ENCODE data around the gene ILDR1.

ILDR1 gene

DNA sequence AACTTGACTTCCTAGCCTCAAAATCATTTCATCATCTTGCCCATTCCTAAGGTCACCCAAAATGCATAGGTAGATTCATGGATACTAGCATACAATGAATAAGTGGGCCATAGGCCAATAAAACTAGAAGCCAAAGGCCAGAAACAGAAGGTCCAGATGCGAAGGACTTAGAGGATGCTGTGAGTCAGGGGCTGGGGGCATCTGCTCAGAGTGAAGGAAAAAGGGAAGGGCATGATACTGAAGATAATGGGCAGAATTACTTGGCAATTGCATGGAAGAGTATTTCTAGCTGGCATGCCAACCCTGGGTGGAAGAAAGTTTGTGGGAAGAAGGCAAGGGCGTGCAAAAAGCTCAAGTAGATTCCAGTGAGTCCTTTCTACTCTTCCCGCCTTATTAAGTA is 27.5 kb downstream of the ILDR1 start:
- Histone ChIP-seq H3K4me3 (ENCODE audit: low read depth, low read length) (no peak overlapping the region), H3K9ac (ENCODE audit: low read length) (no peak overlapping the region), H3K9me3 (ENCODE audit: control insufficient read depth, insufficient read depth, low read depth, low read length) (no peaks in the 10 kb centered on the region), H3K27ac (ENCODE audit: low read depth, low read length) (no peak overlapping the region), H3K27me3 (ENCODE audit: control insufficient read depth, insufficient read depth, low read length) (no peaks in the 10 kb centered on the region), H3K36me3 (ENCODE audit: control insufficient read depth, insufficient read depth, low read length) (no peaks in the 10 kb centered on the region), H3K4me1 (ENCODE audit: control insufficient read depth, insufficient read depth, low read length) (no peaks in the 10 kb centered on the region; the same call in 1 of the 2 replicates)

DNA sequence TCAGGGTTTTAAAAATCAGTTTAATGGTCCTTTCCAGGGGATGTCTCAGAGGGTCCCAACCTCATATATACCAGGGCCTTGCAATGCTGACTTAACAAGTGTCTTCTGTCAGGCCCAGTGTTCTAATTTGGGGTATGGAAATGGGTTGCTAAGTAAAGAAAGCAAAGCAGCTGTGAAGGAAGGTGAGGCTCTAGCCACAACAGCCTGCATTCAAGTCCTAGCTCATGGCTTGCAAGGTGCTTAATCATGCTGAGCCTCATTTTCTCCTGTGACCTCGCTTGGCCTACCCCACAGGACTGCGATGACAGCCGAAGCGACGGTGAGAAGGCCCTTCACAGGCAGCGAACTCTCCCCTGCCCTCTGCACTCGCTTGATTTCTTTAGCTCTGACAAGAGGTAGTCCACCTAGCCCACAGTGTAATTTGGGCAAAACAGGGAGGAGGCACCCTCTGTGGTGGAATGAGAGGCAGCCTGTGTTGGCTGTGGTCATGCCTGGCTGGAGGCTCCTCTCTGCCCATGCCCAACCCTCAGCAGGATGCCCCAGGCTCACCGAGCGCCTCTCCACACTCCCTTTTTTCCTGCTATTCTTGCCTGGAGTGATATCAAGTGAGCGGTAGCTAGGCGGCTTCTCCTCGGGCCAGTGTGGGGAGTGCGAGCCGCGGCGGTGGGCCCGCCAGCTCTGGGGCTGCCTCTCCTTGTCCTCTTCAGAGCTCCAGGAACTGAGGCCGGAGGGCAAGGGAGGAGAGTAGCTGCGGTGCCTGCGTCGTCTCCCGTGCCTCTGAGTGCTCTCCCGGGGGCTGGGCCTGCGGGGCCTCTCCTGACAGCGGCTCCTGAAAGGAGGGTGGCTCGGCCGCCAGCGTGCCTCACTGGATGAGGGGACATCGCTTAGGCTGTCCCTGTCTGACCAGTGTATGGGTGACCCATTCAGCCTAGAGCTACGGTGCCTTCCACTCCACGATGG is 29.2 kb downstream of the ILDR1 start:
- Histone ChIP-seq H3K36me3 (ENCODE audit: control insufficient read depth, insufficient read depth, low read length) (no peaks in the 10 kb centered on the region), H3K27ac (ENCODE audit: low read depth, low read length) (no peak overlapping the region), H3K9ac (ENCODE audit: low read length) (no peak overlapping the region), H3K27me3 (ENCODE audit: control insufficient read depth, insufficient read depth, low read length) (no peaks in the 10 kb centered on the region), H3K4me3 (ENCODE audit: low read depth, low read length) (no peak overlapping the region), H3K4me1 (ENCODE audit: control insufficient read depth, insufficient read depth, low read length) (no peaks in the 10 kb centered on the region; the same call in 1 of the 2 replicates), H3K9me3 (ENCODE audit: control insufficient read depth, insufficient read depth, low read depth, low read length) (no peaks in the 10 kb centered on the region)

DNA sequence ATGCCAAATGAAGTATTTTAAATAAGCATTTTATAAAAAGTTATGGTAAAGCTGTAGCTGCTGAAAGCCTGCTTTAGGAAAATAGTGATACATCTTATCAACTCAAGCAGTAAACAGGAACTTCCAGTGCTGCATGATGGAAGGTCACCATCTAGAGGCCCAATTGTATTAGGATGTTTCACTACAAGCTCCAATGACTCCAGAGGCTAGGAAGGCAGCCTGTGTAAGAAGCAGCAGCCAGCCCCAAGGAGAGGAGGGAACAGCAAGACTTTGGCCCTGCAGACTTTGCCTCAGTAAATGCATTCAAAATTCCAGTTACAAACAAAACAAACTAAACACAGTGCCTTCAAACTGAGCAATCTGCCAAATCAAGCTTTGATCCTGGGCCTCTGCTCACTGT is 32.1 kb downstream of the ILDR1 start:
- H3K9me3 ChIP-seq (ENCODE audit: control insufficient read depth, insufficient read depth, low read depth, low read length) = no peaks in the 10 kb centered on the region
- H3K36me3 ChIP-seq (ENCODE audit: control insufficient read depth, insufficient read depth, low read length) = no peaks in the 10 kb centered on the region
- no peaks in the 10 kb centered on the region for H3K27me3 ChIP-seq (ENCODE audit: control insufficient read depth, insufficient read depth, low read length)
- no peak overlapping the region for H3K4me3 ChIP-seq (ENCODE audit: low read depth, low read length)
- no peak overlapping the region for H3K9ac ChIP-seq (ENCODE audit: low read length)
- no peak overlapping the region for H3K27ac ChIP-seq (ENCODE audit: low read depth, low read length)
- no peaks in the 10 kb centered on the region; the same call in 1 of the 2 replicates for H3K4me1 ChIP-seq (ENCODE audit: control insufficient read depth, insufficient read depth, low read length)

DNA sequence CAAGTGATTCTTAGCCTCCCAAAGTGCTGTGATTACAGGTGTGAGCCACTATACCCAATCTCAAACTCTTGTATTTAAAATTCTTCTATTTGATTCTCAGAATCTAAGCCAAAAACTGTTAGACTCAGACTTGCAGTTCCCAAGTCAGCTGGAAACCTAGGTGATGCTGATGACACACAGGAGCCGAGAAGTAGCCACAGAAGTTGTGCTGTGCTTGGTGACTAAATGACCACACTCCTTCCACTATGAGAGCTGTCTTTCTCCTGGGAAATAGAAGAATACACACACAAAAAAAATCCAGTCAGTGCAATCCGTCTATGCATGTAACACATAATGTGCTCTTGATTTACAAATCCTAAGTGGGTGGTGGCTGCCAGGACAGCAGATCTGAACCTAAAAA is 33.9 kb downstream of the ILDR1 start:
- H3K9ac ChIP-seq (ENCODE audit: low read length) = no peak overlapping the region
- no peaks in the 10 kb centered on the region for H3K9me3 ChIP-seq (ENCODE audit: control insufficient read depth, insufficient read depth, low read depth, low read length)
- H3K4me1 ChIP-seq (ENCODE audit: control insufficient read depth, insufficient read depth, low read length) = no peaks in the 10 kb centered on the region; the same call in 1 of the 2 replicates
- no peaks in the 10 kb centered on the region for H3K36me3 ChIP-seq (ENCODE audit: control insufficient read depth, insufficient read depth, low read length)
- H3K4me3 ChIP-seq (ENCODE audit: low read depth, low read length) = no peak overlapping the region
- H3K27ac ChIP-seq (ENCODE audit: low read depth, low read length) = no peak overlapping the region
- H3K27me3 ChIP-seq (ENCODE audit: control insufficient read depth, insufficient read depth, low read length) = no peaks in the 10 kb centered on the region

DNA sequence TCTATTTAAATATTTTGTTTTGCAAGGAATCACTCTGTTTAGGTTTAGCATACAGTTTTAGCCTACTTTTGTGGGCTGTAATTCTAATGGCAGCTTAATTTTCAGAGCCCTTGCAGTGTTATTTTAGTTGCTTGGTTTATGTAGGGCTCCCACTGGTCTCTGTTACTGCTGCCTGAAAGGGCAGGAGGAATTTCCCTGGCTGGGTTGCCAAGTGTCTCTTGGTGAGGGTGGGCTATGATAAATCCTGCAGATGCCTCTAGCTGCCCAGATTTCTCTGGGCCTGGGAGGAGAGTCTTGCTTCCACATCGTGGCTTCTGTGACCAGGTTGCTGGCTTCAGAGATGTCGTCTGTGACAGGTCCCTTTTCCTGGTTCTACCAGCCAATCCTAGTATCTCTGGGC is 36.2 kb downstream of the ILDR1 start:
- no peak overlapping the region for H3K27ac ChIP-seq (ENCODE audit: low read depth, low read length)
- no peaks in the 10 kb centered on the region for H3K9me3 ChIP-seq (ENCODE audit: control insufficient read depth, insufficient read depth, low read depth, low read length)

DNA sequence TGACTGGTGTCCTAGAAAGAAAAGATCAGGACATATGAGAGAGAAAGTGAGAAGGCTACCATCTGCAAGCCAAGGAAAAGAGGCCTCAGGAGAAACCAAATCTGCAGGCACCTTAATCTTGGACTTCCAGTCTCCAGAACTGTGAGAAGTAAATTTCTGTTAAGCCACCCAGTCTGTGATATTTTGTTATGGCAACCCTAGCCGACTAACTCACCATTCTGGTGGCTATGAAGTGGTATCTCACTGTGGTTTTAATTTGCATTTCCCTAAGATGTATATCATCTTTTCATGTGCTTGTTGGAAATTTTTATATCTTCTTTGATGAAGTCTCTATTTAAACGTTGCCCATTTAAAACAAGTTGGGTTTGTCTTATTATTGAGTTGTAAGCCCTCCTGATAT is 40.6 kb downstream of the ILDR1 start:
- H3K4me3 ChIP-seq (ENCODE audit: low read depth, low read length) = no peak overlapping the region
- H3K4me1 ChIP-seq (ENCODE audit: control insufficient read depth, insufficient read depth, low read length) = no peaks in the 10 kb centered on the region
- no peak overlapping the region for H3K9ac ChIP-seq (ENCODE audit: low read length)
- H3K27me3 ChIP-seq (ENCODE audit: control insufficient read depth, insufficient read depth, low read length) = no peaks in the 10 kb centered on the region
- H3K27ac ChIP-seq (ENCODE audit: low read depth, low read length) = no peak overlapping the region
- H3K9me3 ChIP-seq (ENCODE audit: control insufficient read depth, insufficient read depth, low read depth, low read length) = no peaks in the 10 kb centered on the region; the same call in 1 of the 2 replicates
- H3K36me3 ChIP-seq (ENCODE audit: control insufficient read depth, insufficient read depth, low read length) = no peaks in the 10 kb centered on the region

More for the DNA sequence above, 36.2 kb downstream of the ILDR1 start:
- no peaks in the 10 kb centered on the region for H3K36me3 ChIP-seq (ENCODE audit: control insufficient read depth, insufficient read depth, low read length)
- H3K4me1 ChIP-seq (ENCODE audit: control insufficient read depth, insufficient read depth, low read length) = no peaks in the 10 kb centered on the region
- no peaks in the 10 kb centered on the region for H3K27me3 ChIP-seq (ENCODE audit: control insufficient read depth, insufficient read depth, low read length)
- no peak overlapping the region for H3K9ac ChIP-seq (ENCODE audit: low read length)
- no peak overlapping the region for H3K4me3 ChIP-seq (ENCODE audit: low read depth, low read length)

DNA sequence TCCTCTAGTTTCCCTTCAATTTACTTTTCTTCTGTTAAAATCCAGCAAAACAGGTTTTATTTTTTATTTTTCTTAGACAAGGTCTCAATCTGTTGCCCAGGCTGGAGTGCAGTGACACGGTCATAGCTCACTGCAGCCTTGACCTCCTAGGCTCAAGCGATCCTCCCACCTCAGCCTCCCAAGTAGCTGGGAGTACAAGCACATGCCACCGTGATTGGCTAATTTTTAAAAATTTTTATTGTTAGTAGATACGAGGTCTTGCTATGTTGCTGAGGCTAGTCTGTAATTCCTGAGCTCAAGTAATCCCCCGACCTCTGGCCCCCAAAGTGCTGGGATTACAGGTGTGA is 41.6 kb downstream of the ILDR1 start:
- Histone ChIP-seq H3K27ac (ENCODE audit: low read depth, low read length) (no peak overlapping the region), H3K9me3 (ENCODE audit: control insufficient read depth, insufficient read depth, low read depth, low read length) (peaks cover under 1% of the 10 kb centered on the region; the same call in 1 of the 2 replicates), H3K9ac (ENCODE audit: low read length) (no peak overlapping the region), H3K4me3 (ENCODE audit: low read depth, low read length) (no peak overlapping the region), H3K36me3 (ENCODE audit: control insufficient read depth, insufficient read depth, low read length) (no peaks in the 10 kb centered on the region), H3K27me3 (ENCODE audit: control insufficient read depth, insufficient read depth, low read length) (no peaks in the 10 kb centered on the region), H3K4me1 (ENCODE audit: control insufficient read depth, insufficient read depth, low read length) (no peaks in the 10 kb centered on the region)

DNA sequence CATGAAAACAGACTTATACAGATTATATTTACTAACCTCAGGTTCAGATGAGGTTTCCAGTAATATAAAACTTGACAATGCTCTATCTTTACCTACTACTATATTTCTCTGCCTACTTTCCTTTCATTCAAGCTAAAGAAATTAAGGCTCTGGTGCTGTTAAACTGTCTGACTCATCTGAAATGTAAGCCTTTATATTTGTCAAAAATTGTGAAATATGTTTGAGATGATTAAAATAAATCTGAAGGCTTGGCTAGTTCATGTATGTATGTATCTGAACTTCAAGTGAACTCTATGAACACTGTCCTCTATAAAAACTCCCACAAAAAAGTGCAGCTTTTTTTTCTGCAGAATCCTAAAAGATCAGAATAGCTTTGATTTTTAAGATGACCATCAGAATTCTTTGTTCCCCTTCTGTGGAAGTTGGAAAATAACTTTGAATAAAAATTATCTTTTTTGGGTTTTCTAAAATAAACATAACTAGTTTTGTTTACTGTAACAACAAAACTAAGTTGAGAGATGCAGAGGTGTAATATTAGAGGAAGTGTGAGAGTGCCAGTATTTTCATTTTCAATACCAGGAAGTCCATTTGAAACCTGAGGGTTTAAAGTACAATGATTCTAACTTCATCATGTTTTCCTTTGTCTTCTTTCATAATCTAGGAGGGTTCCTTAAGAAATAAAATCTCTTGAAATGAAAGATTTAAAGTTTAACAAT is 42.2 kb downstream of the ILDR1 start:
- no peaks in the 10 kb centered on the region for H3K4me1 ChIP-seq (ENCODE audit: control insufficient read depth, insufficient read depth, low read length)
- H3K9me3 ChIP-seq (ENCODE audit: control insufficient read depth, insufficient read depth, low read depth, low read length) = peaks cover 6% of the 10 kb centered on the region
- H3K27ac ChIP-seq (ENCODE audit: low read depth, low read length) = no peak overlapping the region
- no peak overlapping the region for H3K4me3 ChIP-seq (ENCODE audit: low read depth, low read length)
- no peak overlapping the region for H3K9ac ChIP-seq (ENCODE audit: low read length)
- H3K27me3 ChIP-seq (ENCODE audit: control insufficient read depth, insufficient read depth, low read length) = no peaks in the 10 kb centered on the region
- H3K36me3 ChIP-seq (ENCODE audit: control insufficient read depth, insufficient read depth, low read length) = no peaks in the 10 kb centered on the region

DNA sequence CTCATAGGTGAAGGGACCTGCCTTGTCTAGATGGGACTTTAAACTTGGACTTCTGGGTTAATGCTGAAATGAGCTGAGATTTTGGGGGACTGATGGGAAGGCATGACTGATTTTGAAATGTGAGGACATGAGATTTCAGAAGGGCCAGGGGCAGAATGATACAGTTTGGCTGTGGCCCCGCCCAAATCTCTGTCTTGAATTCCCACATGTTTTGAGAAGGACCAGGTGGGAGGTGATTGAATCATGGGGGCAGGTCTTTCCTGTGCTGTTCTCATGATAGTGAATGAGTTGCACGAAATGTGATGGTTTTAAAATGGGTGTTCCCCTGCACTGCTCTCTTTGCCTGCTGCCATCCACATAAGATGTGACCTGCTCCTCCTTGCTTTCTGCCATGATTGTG is 42.8 kb downstream of the ILDR1 start:
- Histone ChIP-seq H3K9ac (ENCODE audit: low read length) (no peak overlapping the region), H3K27ac (ENCODE audit: low read depth, low read length) (no peak overlapping the region), H3K4me3 (ENCODE audit: low read depth, low read length) (no peak overlapping the region), H3K36me3 (ENCODE audit: control insufficient read depth, insufficient read depth, low read length) (no peaks in the 10 kb centered on the region), H3K4me1 (ENCODE audit: control insufficient read depth, insufficient read depth, low read length) (no peaks in the 10 kb centered on the region), H3K9me3 (ENCODE audit: control insufficient read depth, insufficient read depth, low read depth, low read length) (peaks cover 13% of the 10 kb centered on the region), H3K27me3 (ENCODE audit: control insufficient read depth, insufficient read depth, low read length) (no peaks in the 10 kb centered on the region)

DNA sequence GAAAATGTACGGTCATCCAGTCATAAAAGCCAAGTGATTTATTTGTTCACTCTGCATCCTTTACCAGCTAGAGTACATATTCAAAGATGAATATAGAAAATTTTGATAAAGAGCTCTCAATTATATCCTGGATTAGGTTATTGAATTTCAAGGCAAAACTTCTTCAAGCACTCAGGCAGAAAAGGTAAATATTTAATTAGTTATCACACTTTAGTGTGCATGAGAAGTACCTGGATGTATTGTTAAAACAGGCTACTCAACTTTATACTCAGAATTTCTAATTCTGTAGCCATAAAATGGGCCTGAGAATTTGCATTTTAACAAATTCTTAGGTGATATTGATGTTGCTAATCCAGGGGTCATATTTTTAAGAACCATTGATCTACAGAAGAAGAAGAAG is 45.3 kb downstream of the ILDR1 start:
- no peak overlapping the region for H3K9ac ChIP-seq (ENCODE audit: low read length)
- H3K27ac ChIP-seq (ENCODE audit: low read depth, low read length) = no peak overlapping the region

DNA sequence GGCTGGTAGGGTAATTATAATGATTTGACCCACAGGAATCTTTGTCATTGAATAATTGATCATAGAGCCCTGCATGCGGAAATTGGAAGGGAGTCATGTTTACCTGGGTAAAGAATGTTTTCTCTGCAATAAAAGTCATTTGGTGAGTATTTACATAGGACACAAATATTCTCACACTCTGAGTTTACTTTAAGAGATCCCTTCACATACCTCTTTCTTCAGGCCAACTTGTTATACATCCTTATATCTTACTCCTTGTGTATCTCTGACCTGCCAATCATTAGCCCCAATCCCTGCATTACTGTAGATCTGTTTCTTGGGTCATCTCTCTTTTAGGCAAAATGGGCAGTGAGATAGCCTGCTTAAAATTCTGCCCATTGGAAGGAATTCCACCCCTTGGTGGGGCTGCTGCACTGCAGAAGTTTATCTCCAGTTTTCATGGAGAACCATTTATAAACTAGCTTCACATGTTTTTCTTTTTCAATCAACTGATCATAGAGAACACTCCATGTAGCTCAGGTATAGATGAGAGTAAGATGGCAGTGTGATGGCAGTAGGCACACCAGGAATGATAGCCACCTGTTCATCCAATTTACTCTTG is 46.2 kb downstream of the ILDR1 start:
- no peaks in the 10 kb centered on the region for H3K36me3 ChIP-seq (ENCODE audit: control insufficient read depth, insufficient read depth, low read length)
- H3K27ac ChIP-seq (ENCODE audit: low read depth, low read length) = no peak overlapping the region
- H3K4me3 ChIP-seq (ENCODE audit: low read depth, low read length) = no peak overlapping the region
- H3K4me1 ChIP-seq (ENCODE audit: control insufficient read depth, insufficient read depth, low read length) = no peaks in the 10 kb centered on the region
- peaks cover 13% of the 10 kb centered on the region for H3K9me3 ChIP-seq (ENCODE audit: control insufficient read depth, insufficient read depth, low read depth, low read length)
- H3K9ac ChIP-seq (ENCODE audit: low read length) = no peak overlapping the region
- H3K27me3 ChIP-seq (ENCODE audit: control insufficient read depth, insufficient read depth, low read length) = no peaks in the 10 kb centered on the region

More for the DNA sequence above, 45.3 kb downstream of the ILDR1 start:
- Histone ChIP-seq H3K27me3 (ENCODE audit: control insufficient read depth, insufficient read depth, low read length) (no peaks in the 10 kb centered on the region), H3K4me1 (ENCODE audit: control insufficient read depth, insufficient read depth, low read length) (no peaks in the 10 kb centered on the region), H3K9me3 (ENCODE audit: control insufficient read depth, insufficient read depth, low read depth, low read length) (peaks cover 13% of the 10 kb centered on the region), H3K36me3 (ENCODE audit: control insufficient read depth, insufficient read depth, low read length) (no peaks in the 10 kb centered on the region), H3K4me3 (ENCODE audit: low read depth, low read length) (no peak overlapping the region)
